Thyroid gland (tissue), 4 donors: ENCODE data around the gene SYF2. TPM values are rescaled to one million over a fixed set of nuclear protein-coding genes. Genes with fewer than 3 reads are reported as not detected.

ENCODE experiments used
- DNase-seq, 2 donors: peaks; one replicate each; pipeline ENCODE4 v3.0.0-alpha.2; 2019
- H3K27ac ChIP-seq, 3 donors: fragments of 200-600 bp; sonication (generic); 1 replicate in 2 of 3; 2 replicates in 1 of 3; pipeline ENCODE4 v1.5.1; 2016 to 2019; ENCODE audit warnings: mild to moderate bottlenecking in 1 of 3, moderate library complexity in 1 of 3
- H3K27me3 ChIP-seq: fragments of 200-600 bp; sonication (generic); one replicate; pipeline ENCODE4 v1.5.1; 2019
- H3K36me3 ChIP-seq, 2 donors: fragments of 200-600 bp; sonication (generic); one replicate each; pipeline ENCODE4 v1.5.1; 2016 to 2019
- H3K4me1 ChIP-seq, 2 donors: fragments of 200-600 bp; sonication (generic); one replicate each; pipeline ENCODE4 v1.5.1; 2017 to 2019
- H3K4me3 ChIP-seq, 3 donors: fragments of 200-600 bp; sonication (generic); replicated peaks in 1 of 3; 1 replicate in 2 of 3; 2 replicates in 1 of 3; pipeline ENCODE4 v1.5.1; 2016; ENCODE audit warnings: mild to moderate bottlenecking in 1 of 3
- H3K9me3 ChIP-seq: fragments of 200-600 bp; sonication (generic); one replicate; pipeline ENCODE4 v1.5.1; 2017
- CTCF ChIP-seq, 6 experiments: fragments of 200-600 bp in 3 of 6; fragments of 450-650 bp in 3 of 6; sonication (generic) in 3 of 6; IDR thresholded peaks; one replicate each; pipeline ENCODE4 v1.5.1; 2016 to 2019; ENCODE audit warnings: antibody characterized with exemption in 6 of 6, mild to moderate bottlenecking in 2 of 6, inconsistent platforms in 1 of 6, moderate library complexity in 1 of 6
- POLR2A ChIP-seq, 2 donors: fragments of 450-650 bp; IDR thresholded peaks; one replicate each; pipeline ENCODE4 v1.6.1; 2017; ENCODE audit warnings: antibody characterized with exemption in 2 of 2, mild to moderate bottlenecking in 2 of 2, moderate library complexity in 1 of 2
- WGBS, 2 donors: methylation state at CpG; one replicate each; pipeline ENCODE4 v1.1.5; 2017; 5-methylcytosine and 5-hydroxymethylcytosine counted together
- intact Hi-C: fragments of 100-400 bp; cut with DNase I; formaldehyde crosslinking; loops from one replicate; pipeline ENCODE4 v1.15.1; 2023
- total RNA-seq, 4 donors: library from RNA; depleted of rRNA; stranded (reverse); fragments of >200 nt; gene quantifications; one replicate each; pipeline ENCODE4 v1.2.3, GENCODE V29; 2016

SYF2 gene
- total RNA-seq, 4 donors from 2014 or later, result 41.1 to 94.9 (median 57.9) TPM

- no peak overlapping the region for H3K4me3 ChIP-seq
- peak in 1 of 2 donors; percentile 9 for DNase-seq
- TF ChIP-seq POLR2A (IDR thresholded peaks at IDR 0.05) (no peak), CTCF (IDR thresholded peaks at IDR 0.05) (no peak)
- no peaks in the 10 kb centered on the region for H3K27me3 ChIP-seq
- no peaks in the 10 kb centered on the region for H3K36me3 ChIP-seq
- H3K9me3 ChIP-seq, result no peaks in the 10 kb centered on the region
- peaks cover 0 to 21% of the 10 kb centered on the region in 2 donors for H3K4me1 ChIP-seq
- H3K27ac ChIP-seq, result no peak overlapping the region
- intact Hi-C loops, result loop anchor here (10.0 kb wide), 1 partner anchor 89 kb away; no protein-coding TSS in a partner anchor
- 72 to 76% methylated on average over 18 of the region's 18 CpGs for WGBS, 2 donors
These were observed 23.6 kb upstream of the SYF2 start for GRCh38 chr1:25255706-25256577.

GRCh38 chr1:25253911-25254310 is 21.6 kb upstream of the SYF2 start:
- Histone ChIP-seq H3K4me3 (no peak overlapping the region), H3K4me1 (peaks cover 0 to 16% of the 10 kb centered on the region in 2 donors), H3K9me3 (no peaks in the 10 kb centered on the region), H3K36me3 (no peaks in the 10 kb centered on the region), H3K27me3 (no peaks in the 10 kb centered on the region), H3K27ac (no peak overlapping the region)
- WGBS, 2 donors, result 89 to 92% methylated on average over 2 of the region's 2 CpGs
- no peak for DNase-seq
- intact Hi-C loops, result loop anchor here (10.0 kb wide), 1 partner anchor 91 kb away; no protein-coding TSS in a partner anchor
- TF ChIP-seq CTCF (IDR thresholded peaks at IDR 0.05), result no peak
- TF ChIP-seq POLR2A (IDR thresholded peaks at IDR 0.05), result no peak

DNA sequence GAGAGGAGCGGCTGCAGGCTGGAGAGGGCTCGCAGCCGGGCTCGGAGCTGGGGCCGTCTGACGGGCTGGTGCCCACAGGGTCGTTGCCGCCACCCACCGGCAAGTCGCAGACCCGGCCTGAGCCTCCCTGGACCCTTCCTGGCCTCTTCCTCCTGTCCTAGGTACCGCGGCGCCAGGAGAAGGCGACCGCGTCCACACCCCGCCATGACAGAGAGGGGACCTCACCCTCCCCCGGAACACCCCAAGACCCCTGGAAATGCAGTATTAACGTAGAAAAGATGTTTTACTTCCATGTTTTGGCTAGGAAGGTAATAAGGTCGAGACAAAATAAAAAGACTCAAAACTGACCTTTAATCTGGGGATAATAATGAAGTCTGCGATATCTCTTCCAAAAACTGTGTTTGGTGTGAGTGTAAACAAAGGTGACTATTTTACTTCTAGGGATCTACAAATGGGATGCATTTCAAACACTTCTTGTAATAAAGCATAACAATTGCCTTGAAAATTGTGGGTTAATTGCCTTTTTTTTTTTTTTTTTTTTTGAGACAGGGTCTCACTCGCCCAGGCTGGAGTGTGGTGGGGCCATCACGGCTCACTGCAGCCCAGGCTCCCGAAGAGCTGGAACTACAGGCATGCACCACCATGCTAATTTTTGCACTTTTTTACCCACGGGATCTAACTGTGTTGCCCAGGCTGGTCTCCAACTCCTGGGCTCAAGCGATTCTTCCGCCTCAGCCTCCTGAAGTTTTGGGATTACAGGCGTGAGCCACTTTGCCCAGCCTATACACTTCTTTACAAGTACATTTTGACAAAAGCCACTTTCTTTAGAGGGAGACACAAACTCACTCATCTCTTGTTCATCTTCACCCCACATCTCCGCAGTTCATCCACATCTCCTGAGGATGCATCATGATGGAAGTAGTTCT is 15.8 kb upstream of the SYF2 start:
- TF ChIP-seq CTCF (IDR thresholded peaks at IDR 0.05), result peak in 1 of 6 experiments; percentile 1
- no peak for TF ChIP-seq POLR2A (IDR thresholded peaks at IDR 0.05)
- intact Hi-C loops, result no loop called here
- peak overlapping the region; percentile 37 to 96 (median 92) for H3K4me3 ChIP-seq
- H3K4me1 ChIP-seq, result peaks cover 18 to 24% of the 10 kb centered on the region in 2 donors
- 29 to 30% methylated on average over 19 to 22 of the region's 30 CpGs for WGBS, 2 donors
- no peaks in the 10 kb centered on the region for H3K27me3 ChIP-seq
- no peaks in the 10 kb centered on the region for H3K9me3 ChIP-seq
- H3K27ac ChIP-seq, result peak overlapping the region; percentile 44 to 98 (median 94)
- DNase-seq, result no peak
- H3K36me3 ChIP-seq, result peaks cover 23 to 31% of the 10 kb centered on the region in 2 donors

GRCh38 chr1:25247024-25247828 is 14.9 kb upstream of the SYF2 start, which contains the start of gene RSRP1:
RSRP1 (minus strand) TSS chr1:25247454; CDS start chr1:25246963, 491 bp downstream.
- intact Hi-C loops, result no loop called here
- H3K4me3 ChIP-seq, result peak within 1 kb of the TSS; percentile 67 to 96 (median 92)
- peak within 1 kb of the TSS; percentile 94 to 98 (median 97) for H3K27ac ChIP-seq
- peak; percentile 99 to 100 for DNase-seq
- H3K4me1 ChIP-seq, result peaks cover 18 to 24% of the 10 kb centered on the region in 2 donors
- WGBS, 2 donors, result 0% methylated on average over 37 to 41 of the region's 79 CpGs
- TF ChIP-seq POLR2A (IDR thresholded peaks at IDR 0.05) (peak; percentile 98 to 99), CTCF (IDR thresholded peaks at IDR 0.05) (peak in 1 of 6 experiments; percentile 21)
- peaks cover 32 to 39% of the 10 kb centered on the region in 2 donors for H3K36me3 ChIP-seq
- no peaks in the 10 kb centered on the region for H3K9me3 ChIP-seq
- no peaks in the 10 kb centered on the region for H3K27me3 ChIP-seq
